Ectodermal cell (in vitro differentiated cells): ENCODE results near the gene SCAF8.

Source experiments
- H3K27ac ChIP-seq: 2 replicates; pipeline ENCODE4 v1.7.0; 2013; ENCODE audit warnings: mild to moderate bottlenecking, low read depth, low read length; ENCODE audit not compliant: insufficient read depth, poor library complexity, severe bottlenecking
- H3K27me3 ChIP-seq: 2 replicates; pipeline ENCODE4 v1.7.0; 2013; ENCODE audit warnings: mild to moderate bottlenecking, low read length; ENCODE audit not compliant: insufficient read depth, control insufficient read depth, poor library complexity, severe bottlenecking
- H3K36me3 ChIP-seq: one replicate; pipeline ENCODE4 v1.7.0; 2013; ENCODE audit warnings: low read length; ENCODE audit not compliant: control insufficient read depth, insufficient read depth
- H3K4me1 ChIP-seq: one replicate; pipeline ENCODE4 v1.7.0; 2013; ENCODE audit warnings: low read length; ENCODE audit not compliant: control insufficient read depth, insufficient read depth
- H3K4me3 ChIP-seq: 2 replicates; pipeline ENCODE4 v1.7.0; 2013; ENCODE audit warnings: low read depth, low read length, control low read depth; ENCODE audit not compliant: insufficient read depth
- H3K9me3 ChIP-seq: 2 replicates; pipeline ENCODE4 v1.7.0; 2013; ENCODE audit warnings: mild to moderate bottlenecking, low read length, moderate library complexity; ENCODE audit not compliant: control insufficient read depth
- WGBS, 2 experiments: methylation state at CpG; one replicate each; pipeline ENCODE4 v1.1.7; 2013; ENCODE audit warnings: missing lambda C conversion rate in 2 of 2; 5-methylcytosine and 5-hydroxymethylcytosine counted together

The SCAF8 gene

GRCh38 chr6:154876486-154877280 lies 143.5 kb downstream of the SCAF8 start:
- Histone ChIP-seq H3K27me3 (no peaks in the 10 kb centered on the region), H3K36me3 (no peaks in the 10 kb centered on the region), H3K9me3 (no peaks in the 10 kb centered on the region), H3K4me3 (no peak overlapping the region), H3K27ac (no peak overlapping the region), H3K4me1 (peaks cover 15% of the 10 kb centered on the region)
- 96 to 100% methylated on average over 1 to 3 of the region's 3 CpGs for WGBS, 2 experiments

- H3K4me1 ChIP-seq: peaks cover 5% of the 10 kb centered on the region
- H3K36me3 ChIP-seq: no peaks in the 10 kb centered on the region
- H3K4me3 ChIP-seq: no peak overlapping the region
- H3K27me3 ChIP-seq: no peaks in the 10 kb centered on the region
- no peaks in the 10 kb centered on the region for H3K9me3 ChIP-seq
- no peak overlapping the region for H3K27ac ChIP-seq
- WGBS, 2 experiments: 94 to 96% methylated on average over 6 of the region's 6 CpGs
These were observed 145.8 kb downstream of the SCAF8 start for GRCh38 chr6:154878871-154879491.

- Histone ChIP-seq H3K27ac (no peak overlapping the region), H3K36me3 (no peaks in the 10 kb centered on the region), H3K4me1 (no peaks in the 10 kb centered on the region), H3K4me3 (no peak overlapping the region), H3K9me3 (no peaks in the 10 kb centered on the region), H3K27me3 (no peaks in the 10 kb centered on the region)
- WGBS, 2 experiments: 94 to 98% methylated on average over 3 of the region's 3 CpGs
These were observed 148.9 kb downstream of the SCAF8 start for GRCh38 chr6:154882107-154882506.
